Stimulated activated CD4-positive, alpha-beta T cell treated with anti-CD3 and anti-CD28 coated beads, TNF-alpha, amount 100 ng/mL, for 4 hours (primary cell): ENCODE results near the gene SLC12A9.
A peak's percentile ranks its signal among the peaks of the same experiment; 100 is the strongest.

Source experiments
- DNase-seq, 3 experiments: peaks; one replicate each; pipeline ENCODE4 v3.0.0-alpha.2; 2020; ENCODE audit warnings: low read depth in 3 of 3

SLC12A9 gene

DNA sequence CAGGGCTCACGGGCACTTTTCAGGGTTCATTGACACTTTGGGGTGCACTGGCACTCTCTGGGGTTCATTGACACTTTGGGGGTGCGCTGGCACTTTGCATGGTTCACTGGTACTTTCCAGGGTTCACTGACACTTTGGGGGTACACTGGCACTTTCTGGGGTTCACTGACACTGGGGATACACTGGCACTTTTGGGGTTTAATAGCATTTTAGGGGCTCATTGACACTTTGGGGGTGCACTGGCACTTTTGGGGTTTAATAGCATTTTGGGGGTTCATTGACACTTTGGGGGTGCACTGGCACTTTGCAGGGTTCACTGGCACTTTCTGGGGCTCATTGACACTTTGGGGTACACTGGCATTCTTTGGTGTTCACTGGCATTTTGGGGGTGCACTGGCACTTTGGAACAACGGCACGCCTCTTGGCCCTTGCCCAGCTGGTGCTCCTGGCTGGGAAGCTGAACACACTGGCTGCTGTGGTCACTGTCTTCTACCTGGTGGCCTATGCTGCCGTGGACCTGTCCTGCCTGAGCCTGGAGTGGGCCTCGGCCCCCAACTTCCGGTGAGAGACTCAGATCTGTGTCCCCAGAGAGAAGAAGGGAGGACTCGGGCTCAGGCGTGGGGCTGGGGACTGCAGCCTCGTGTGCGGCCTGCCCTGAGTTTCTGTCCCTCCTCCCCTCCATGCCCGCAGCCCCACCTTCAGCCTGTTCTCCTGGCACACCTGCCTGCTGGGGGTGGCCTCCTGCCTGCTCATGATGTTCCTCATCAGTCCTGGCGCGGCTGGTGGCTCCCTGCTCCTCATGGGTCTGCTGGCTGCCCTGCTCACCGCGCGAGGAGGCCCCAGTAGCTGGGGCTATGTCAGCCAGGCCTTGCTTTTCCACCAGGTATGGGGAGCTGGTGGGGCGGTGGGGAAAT is 8.4 kb downstream of the SLC12A9 start:
- DNase-seq = no peak

DNA sequence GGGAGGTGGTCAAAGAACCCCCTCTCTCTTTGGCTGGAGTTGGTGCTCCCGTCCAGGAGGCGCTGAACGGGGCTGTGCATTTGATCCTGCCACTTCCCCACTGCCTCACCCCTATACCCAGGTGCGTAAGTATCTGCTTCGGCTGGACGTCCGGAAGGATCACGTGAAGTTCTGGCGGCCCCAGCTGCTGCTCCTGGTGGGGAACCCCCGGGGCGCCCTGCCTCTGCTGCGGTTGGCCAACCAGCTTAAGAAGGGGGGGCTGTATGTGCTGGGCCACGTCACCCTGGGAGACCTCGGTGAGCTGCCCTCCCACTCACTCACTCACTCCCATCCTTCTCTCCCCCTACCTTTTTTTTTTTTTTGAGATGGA is 9.1 kb downstream of the SLC12A9 start:
- no peak for DNase-seq

DNA sequence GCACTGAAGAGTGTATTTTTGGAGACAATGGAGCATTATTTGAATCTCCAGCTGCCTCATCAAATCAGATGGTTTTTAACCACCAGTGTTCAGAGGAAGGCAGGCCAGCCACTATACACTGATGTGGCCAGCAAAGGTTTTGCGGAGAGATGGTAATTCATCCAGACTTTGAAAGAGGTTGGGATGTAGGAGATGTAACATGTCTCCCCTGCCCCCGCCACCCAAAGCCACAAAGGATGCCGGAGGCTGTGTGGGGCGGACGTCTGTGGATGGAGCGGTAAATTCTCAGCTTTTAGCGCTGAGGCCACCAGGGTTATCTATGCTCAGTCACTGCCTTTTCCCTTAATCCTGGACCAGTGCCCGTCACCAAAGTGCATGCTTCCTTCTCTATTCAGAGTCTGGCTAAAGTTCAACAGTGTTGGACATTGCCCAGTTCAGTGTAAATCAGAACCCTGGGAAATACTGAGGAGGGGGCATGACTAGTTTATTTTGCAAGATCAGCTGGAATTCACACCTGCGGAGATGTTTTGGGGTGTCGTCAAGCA is 11.0 kb downstream of the SLC12A9 start:
- no peak for DNase-seq

DNA sequence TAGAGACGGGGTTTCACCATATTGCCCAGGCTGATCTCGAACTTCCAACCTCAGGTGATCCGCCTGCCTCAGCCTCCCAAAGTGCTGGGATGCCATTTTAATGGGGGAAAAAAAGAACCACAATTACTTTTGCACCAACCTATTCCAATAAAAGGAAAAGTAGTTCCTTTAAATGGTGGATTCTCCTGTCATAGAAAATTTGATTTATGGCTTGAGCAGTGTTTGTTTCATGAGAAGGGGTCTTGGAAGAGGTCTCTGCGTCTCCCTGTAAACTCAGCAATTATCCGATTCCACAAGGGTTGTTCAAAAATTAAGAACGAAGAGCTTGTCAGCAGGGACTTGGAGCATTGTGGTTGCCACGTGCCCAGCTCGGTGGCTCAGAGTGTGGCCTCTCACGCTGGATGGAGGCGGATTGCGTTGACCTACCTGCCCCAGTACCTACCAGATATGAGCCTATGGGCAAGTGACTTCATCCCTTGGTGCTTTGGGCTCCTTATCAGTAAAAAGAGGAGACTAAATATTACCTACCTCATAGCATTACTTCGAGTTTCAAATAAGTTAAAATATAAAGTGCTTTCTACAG is 11.8 kb downstream of the SLC12A9 start:
- no peak for DNase-seq

- DNase-seq = no peak
Measured at GRCh38 chr7:100865372-100865911, 12.9 kb downstream of the SLC12A9 start.

- DNase-seq = no peak
Measured at GRCh38 chr7:100865938-100866728, 13.6 kb downstream of the SLC12A9 start.

DNA sequence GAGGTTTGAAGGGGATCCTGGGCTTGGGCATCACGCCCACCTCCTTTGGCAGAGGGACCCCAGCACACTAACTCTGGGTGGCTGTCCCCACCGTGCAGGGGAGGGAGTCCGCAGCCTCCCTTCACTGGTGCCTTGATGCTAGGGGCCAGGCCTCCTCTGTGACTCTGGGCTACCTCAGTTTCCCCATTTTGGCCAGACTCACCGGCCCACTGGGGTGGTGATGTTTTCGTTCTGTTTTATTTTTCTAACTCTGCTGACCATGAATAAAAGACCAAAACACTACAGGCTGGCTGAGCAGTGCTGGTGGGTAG is 14.2 kb downstream of the SLC12A9 start:
- DNase-seq = no peak

DNA sequence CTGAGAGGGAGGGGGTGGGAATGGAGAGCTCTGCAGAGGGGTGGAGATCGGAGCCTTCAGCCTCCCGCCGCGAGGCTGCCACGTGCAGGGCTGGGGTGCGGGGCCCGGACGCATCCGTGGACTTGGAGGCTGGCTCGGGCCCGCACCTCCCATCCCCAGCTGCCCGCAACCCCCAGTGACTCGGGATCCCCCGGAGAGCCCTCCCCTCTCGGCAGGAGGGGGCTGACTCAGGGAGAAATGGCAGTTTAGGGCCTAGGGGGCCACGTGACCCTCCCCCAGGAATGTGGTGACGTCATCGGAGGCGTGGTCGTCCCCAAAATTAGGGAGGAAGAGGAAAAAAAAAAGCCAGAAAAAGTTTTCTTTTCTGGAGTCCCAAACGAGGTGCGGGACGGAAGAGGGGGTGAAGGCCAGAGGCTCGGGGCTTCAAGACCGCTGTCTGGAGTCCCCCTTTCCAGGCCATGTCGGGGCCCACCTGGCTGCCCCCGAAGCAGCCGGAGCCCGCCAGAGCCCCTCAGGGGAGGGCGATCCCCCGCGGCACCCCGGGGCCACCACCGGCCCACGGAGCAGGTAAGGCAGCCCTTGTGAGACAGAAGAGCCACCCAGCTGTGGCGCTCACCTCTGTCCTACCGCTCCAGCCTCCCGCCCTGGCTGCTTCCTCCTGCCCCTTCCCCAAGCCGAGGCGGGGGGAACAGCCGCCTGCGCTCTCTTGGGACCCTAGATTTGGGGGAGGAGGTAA is 14.7 kb downstream of the SLC12A9 start, which contains the start of gene TRIP6:
Gene TRIP6 (plus strand): TSS at position 348 of the 736 bp plus-strand sequence. CDS start 111 bp downstream, at position 459.
- peak; percentile 45 to 61 (median 55) for DNase-seq

GRCh38 chr7:100867776-100868485 is 15.4 kb downstream of the SLC12A9 start:
- no peak for DNase-seq

GRCh38 chr7:100873599-100874299 is 21.2 kb downstream of the SLC12A9 start:
- DNase-seq = no peak

DNA sequence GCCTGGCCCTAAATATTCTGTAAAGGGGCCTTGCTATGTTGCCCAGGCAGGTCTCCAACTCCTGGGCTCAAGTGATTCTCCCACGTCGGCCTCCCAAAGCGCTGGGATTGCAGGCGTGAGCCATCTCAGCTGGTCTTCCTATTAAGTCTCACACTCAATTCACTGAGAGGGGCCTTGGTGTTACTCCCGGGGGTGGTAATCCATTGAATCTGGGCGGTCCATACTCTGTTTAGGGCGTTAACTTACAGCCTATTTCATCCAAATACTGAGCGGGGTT is 21.7 kb downstream of the SLC12A9 start:
- DNase-seq = no peak

- peak; percentile 97 to 98 (median 98) for DNase-seq
Measured at GRCh38 chr7:100874577-100875355, 22.3 kb downstream of the SLC12A9 start, which contains the start of gene SRRT. TSS of gene SRRT (plus strand) at chr7:100875103. CDS start at chr7:100875591, 488 bp downstream.

DNA sequence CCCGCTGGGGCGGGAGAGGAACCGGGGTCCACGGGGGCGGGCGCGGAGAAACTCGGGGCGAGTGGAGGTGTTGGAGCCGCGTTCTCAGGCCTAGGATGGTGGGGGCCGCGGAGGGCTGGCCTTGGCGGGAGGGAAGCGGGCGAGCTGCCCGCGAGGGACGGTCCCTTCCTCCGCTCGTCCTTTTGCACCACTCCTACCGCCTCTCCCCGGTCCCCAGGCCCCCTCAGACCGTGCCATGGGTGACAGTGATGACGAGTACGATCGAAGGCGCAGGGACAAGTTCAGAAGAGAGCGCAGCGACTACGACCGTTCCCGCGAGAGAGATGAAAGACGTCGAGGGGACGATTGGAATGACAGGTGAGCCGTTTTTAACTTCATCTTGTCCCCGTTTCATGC is 22.8 kb downstream of the SLC12A9 start:
- no peak for DNase-seq

- DNase-seq = no peak
Measured at GRCh38 chr7:100878013-100878412, 25.5 kb downstream of the SLC12A9 start.

- no peak for DNase-seq
Measured at GRCh38 chr7:100878685-100879084, 26.2 kb downstream of the SLC12A9 start.

DNA sequence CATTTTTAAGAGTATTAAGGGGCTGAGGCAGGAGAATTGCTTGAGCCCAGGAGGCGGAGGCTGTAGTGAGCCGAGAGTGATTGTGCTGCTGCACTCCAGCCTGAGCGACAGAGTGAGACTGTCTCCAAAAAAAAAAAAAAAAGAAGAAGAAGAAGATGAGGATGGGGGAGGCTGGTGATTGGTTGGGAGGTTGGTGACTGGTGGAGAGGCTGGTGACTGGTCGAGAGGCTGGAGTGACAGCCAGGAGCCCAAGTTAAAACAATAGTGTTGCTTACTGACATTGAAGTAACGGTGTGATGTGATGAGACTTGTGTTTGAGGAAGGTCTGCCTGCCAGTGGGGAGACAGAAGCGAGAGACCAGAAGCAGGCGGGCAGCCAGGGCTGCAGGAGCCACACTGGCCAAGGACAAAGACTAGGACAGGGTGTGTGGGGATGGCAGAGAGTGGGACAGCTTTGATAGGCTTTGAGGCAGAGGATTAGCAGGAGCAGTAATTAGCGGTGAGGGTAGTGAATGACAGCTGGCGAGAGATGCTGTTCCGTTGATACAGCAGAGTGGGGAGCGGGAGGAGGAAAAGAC is 27.3 kb downstream of the SLC12A9 start:
- DNase-seq = no peak

- DNase-seq = no peak
Measured at GRCh38 chr7:100880645-100881044, 28.1 kb downstream of the SLC12A9 start.

GRCh38 chr7:100881136-100881535 is 28.6 kb downstream of the SLC12A9 start:
- no peak for DNase-seq

DNA sequence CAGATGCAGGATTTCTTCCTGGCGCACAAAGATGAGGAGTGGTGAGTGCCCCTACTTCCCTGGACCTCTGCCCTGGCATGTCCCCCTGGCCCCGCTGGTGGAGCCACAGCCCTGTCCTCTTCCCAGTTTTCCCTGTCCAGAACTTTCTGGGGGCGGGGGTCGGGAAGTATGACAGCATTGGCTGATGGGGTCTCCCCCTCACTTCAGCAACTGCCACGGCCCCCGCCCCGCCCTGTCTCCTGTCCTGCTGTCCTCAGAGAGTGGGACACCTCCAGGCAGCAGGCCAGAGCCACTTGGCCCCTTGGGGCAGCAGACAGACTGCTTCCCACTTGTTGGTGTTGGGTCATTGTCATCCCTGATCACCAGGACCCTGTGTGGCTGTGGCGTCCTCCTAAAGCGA is 29.7 kb downstream of the SLC12A9 start:
- no peak for DNase-seq
